Midbrain (tissue), 1 donor: ENCODE measurements around the gene MICAL3.

Source experiments
- DNase-seq: peaks from one replicate; lab custom pipeline; 2025; lab: John Stamatoyannopoulos, UW

MICAL3 gene

GRCh38 chr22:17838180-17838865 is 186.0 kb downstream of the MICAL3 start:
- no peak for DNase-seq

GRCh38 chr22:17836992-17837742 is 187.2 kb downstream of the MICAL3 start:
- DNase-seq: no peak

GRCh38 chr22:17835256-17835655 is 189.1 kb downstream of the MICAL3 start:
- DNase-seq: no peak

- no peak for DNase-seq
Observed at GRCh38 chr22:17833489-17833888, 190.9 kb downstream of the MICAL3 start.

- DNase-seq: no peak
Observed at GRCh38 chr22:17832665-17833064, 191.7 kb downstream of the MICAL3 start.

- no peak for DNase-seq
Observed at GRCh38 chr22:17831501-17832251, 192.7 kb downstream of the MICAL3 start.

- DNase-seq: peak; percentile 89
Observed at GRCh38 chr22:17830043-17830961, 194.1 kb downstream of the MICAL3 start.

- DNase-seq: no peak
Observed at GRCh38 chr22:17829695-17830042, 194.7 kb downstream of the MICAL3 start.

GRCh38 chr22:17828502-17829080 is 195.8 kb downstream of the MICAL3 start:
- no peak for DNase-seq

- no peak for DNase-seq
Observed at GRCh38 chr22:17827466-17827865, 196.9 kb downstream of the MICAL3 start.

GRCh38 chr22:17825876-17826550 is 198.3 kb downstream of the MICAL3 start:
- no peak for DNase-seq

GRCh38 chr22:17824457-17824856 is 199.9 kb downstream of the MICAL3 start:
- no peak for DNase-seq

- no peak for DNase-seq
Observed at GRCh38 chr22:17823964-17824363, 200.4 kb downstream of the MICAL3 start.

GRCh38 chr22:17823226-17823625 is 201.1 kb downstream of the MICAL3 start:
- DNase-seq: peak; percentile 14

- no peak for DNase-seq
Observed at GRCh38 chr22:17822087-17822486, 202.3 kb downstream of the MICAL3 start.

GRCh38 chr22:17820879-17821439 is 203.4 kb downstream of the MICAL3 start:
- no peak for DNase-seq

- no peak for DNase-seq
Observed at GRCh38 chr22:17818649-17819048, 205.7 kb downstream of the MICAL3 start.

GRCh38 chr22:17818180-17818579 is 206.2 kb downstream of the MICAL3 start:
- DNase-seq: no peak

GRCh38 chr22:17817511-17818065 is 206.8 kb downstream of the MICAL3 start:
- DNase-seq: no peak

- DNase-seq: no peak
Observed at GRCh38 chr22:17817079-17817478, 207.3 kb downstream of the MICAL3 start.
